GM23248 (cell line): ENCODE measurements around the gene UBE2R2. TPM values are rescaled to one million over a fixed set of nuclear protein-coding genes. Genes with fewer than 3 reads are reported as not detected.
A peak's percentile ranks its signal among the peaks of the same experiment; 100 is the strongest.
"Not testable (repeated sequence)": the region's sequence is repeated elsewhere in the genome, so short reads cannot be mapped to it uniquely, and the experiment has no call there.

Experiments used
- DNase-seq: peaks from one replicate; pipeline ENCODE4 v3.0.0-alpha.2; 2015
- H2AFZ ChIP-seq: fragments of 200-600 bp; sonication (generic); 2 replicates; pipeline ENCODE4 v1.6.1; 2016; ENCODE audit warnings: antibody characterized with exemption
- H3F3A ChIP-seq: fragments of 200-600 bp; sonication (generic); 2 replicates; pipeline ENCODE4 v1.6.1; 2016; ENCODE audit warnings: mild to moderate bottlenecking, antibody characterized with exemption, mixed run types; ENCODE audit not compliant: insufficient read depth
- H3K27ac ChIP-seq: fragments of 200-600 bp; sonication (generic); 2 replicates; pipeline ENCODE4 v1.5.1; 2016; ENCODE audit warnings: mild to moderate bottlenecking
- H3K27me3 ChIP-seq: fragments of 200-600 bp; sonication (generic); replicated peaks from 2 replicates; pipeline ENCODE4 v1.6.1; 2016; ENCODE audit warnings: mild to moderate bottlenecking; ENCODE audit not compliant: insufficient read depth
- H3K36me3 ChIP-seq: fragments of 200-600 bp; sonication (generic); 2 replicates; pipeline ENCODE4 v1.6.1; 2016; ENCODE audit warnings: low read depth, mild to moderate bottlenecking
- H3K4me1 ChIP-seq: fragments of 200-600 bp; sonication (generic); 2 replicates; pipeline ENCODE4 v1.6.1; 2016; ENCODE audit warnings: mild to moderate bottlenecking; ENCODE audit not compliant: insufficient read depth
- H3K4me2 ChIP-seq: fragments of 200-600 bp; sonication (generic); one replicate; pipeline ENCODE4 v1.6.1; 2016; ENCODE audit warnings: mild to moderate bottlenecking; ENCODE audit not compliant: unreplicated experiment
- H3K4me3 ChIP-seq: fragments of 200-600 bp; sonication (generic); 2 replicates; pipeline ENCODE4 v1.5.1; 2016; ENCODE audit warnings: mild to moderate bottlenecking
- H3K79me2 ChIP-seq: fragments of 200-600 bp; sonication (generic); 2 replicates; pipeline ENCODE4 v1.6.1; 2016; ENCODE audit warnings: mild to moderate bottlenecking; ENCODE audit not compliant: insufficient read depth
- H3K9ac ChIP-seq: fragments of 200-600 bp; sonication (generic); 2 replicates; pipeline ENCODE4 v1.6.1; 2016; ENCODE audit warnings: mild to moderate bottlenecking
- H3K9me2 ChIP-seq: fragments of 200-600 bp; sonication (generic); 2 replicates; pipeline ENCODE4 v1.6.1; 2016; ENCODE audit warnings: mixed run types, mild to moderate bottlenecking, moderate library complexity; ENCODE audit not compliant: insufficient read depth
- H3K9me3 ChIP-seq: fragments of 200-600 bp; sonication (generic); one replicate; pipeline ENCODE4 v1.6.1; 2017; ENCODE audit warnings: low read depth
- H4K20me1 ChIP-seq: fragments of 200-600 bp; sonication (generic); 2 replicates; pipeline ENCODE4 v1.6.0; 2016; ENCODE audit not compliant: insufficient read depth
- EZH2 ChIP-seq: fragments of 200-600 bp; sonication (generic); IDR thresholded peaks from 2 replicates; pipeline ENCODE4 v1.6.1; 2018; ENCODE audit warnings: antibody characterized with exemption, mild to moderate bottlenecking; ENCODE audit not compliant: insufficient read depth, poor library complexity, severe bottlenecking
- EZH2phosphoT487 ChIP-seq: fragments of 200-600 bp; sonication (generic); IDR thresholded peaks from 2 replicates; pipeline ENCODE4 v1.6.1; 2018; ENCODE audit warnings: antibody characterized with exemption, moderate library complexity, mild to moderate bottlenecking, low read depth; ENCODE audit not compliant: insufficient read depth
- WGBS, 2 experiments: methylation state at CpG; one replicate each; pipeline ENCODE4 v1.1.6; 2015 to 2017; ENCODE audit warnings: low lambda C conversion rate in 2 of 2, low coverage in 1 of 2; ENCODE audit errors: missing lambda C conversion rate in 2 of 2; 5-methylcytosine and 5-hydroxymethylcytosine counted together
- in situ Hi-C: fragments of 300-500 bp; cut with MboI; formaldehyde crosslinking; loops from 2 replicates; pipeline ENCODE4 v1.15.0; 2020
- polyA plus RNA-seq: library from polyadenylated mRNA; unstranded; fragments of >200 nt; fragmentation: Nextera tagmentation; extraction: Ambion mirVana; gene quantifications from 2 replicates; pipeline ENCODE4 v1.2.1, GENCODE V29; 2016
- total RNA-seq: library from RNA; depleted of rRNA; stranded (reverse); fragments of >200 nt; shearing (Covaris generic); gene quantifications from 2 replicates; pipeline ENCODE4 v1.2.3, GENCODE V29; 2014

UBE2R2 gene
- total and polyA plus RNA-seq, 2 experiments from 2014 or later: 16.0 to 18.9 TPM

- H3K36me3 ChIP-seq, in situ Hi-C loops, H3K9ac ChIP-seq, DNase-seq, H4K20me1 ChIP-seq, H3K9me3 ChIP-seq, H3K27ac ChIP-seq, H3K4me2 ChIP-seq, H3K27me3 ChIP-seq, H3K9me2 ChIP-seq, H3F3A ChIP-seq, H3K4me1 ChIP-seq, H3K79me2 ChIP-seq, H2AFZ ChIP-seq, H3K4me3 ChIP-seq: not testable (repeated sequence)
- 93 to 100% methylated on average over 1 of the region's 1 CpG for WGBS, 2 experiments
These were observed 8.0 kb upstream of the UBE2R2 start for GRCh38 chr9:33808979-33809322.

DNA sequence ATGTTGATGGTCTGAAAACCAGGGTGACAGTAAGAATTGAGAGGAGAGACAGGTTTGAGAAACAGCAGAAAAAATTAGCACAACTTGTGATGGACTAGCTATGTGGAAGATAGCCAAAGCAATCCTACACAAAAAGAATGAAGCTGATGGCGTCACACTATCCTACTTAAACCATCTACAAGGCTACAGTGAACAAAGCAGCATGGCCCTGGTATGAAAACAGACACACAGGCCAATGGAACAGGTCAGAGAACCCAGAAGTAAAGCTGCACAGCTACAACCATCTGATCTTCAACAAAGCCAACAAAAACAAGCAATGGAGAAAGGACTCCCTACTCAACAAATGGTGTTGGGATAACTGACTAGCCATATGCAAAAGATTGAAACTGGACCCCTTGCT is 7.5 kb upstream of the UBE2R2 start:
- in situ Hi-C loops: no loop called here
- peaks cover 14% of the 10 kb centered on the region for H3F3A ChIP-seq
- WGBS, 2 experiments: 93 to 100% methylated on average over 1 of the region's 1 CpG

GRCh38 chr9:33813712-33814641 is 3.0 kb upstream of the UBE2R2 start:
- H3K4me1 ChIP-seq: peaks cover 22% of the 10 kb centered on the region
- peak overlapping the region; percentile 23; the same call in 1 of the 2 replicates for H2AFZ ChIP-seq
- DNase-seq: peak; percentile 92
- peak overlapping the region; percentile 69 for H3K4me2 ChIP-seq
- in situ Hi-C loops: no loop called here
- no peaks in the 10 kb centered on the region for H4K20me1 ChIP-seq
- 19 to 23% methylated on average over 8 of the region's 8 CpGs for WGBS, 2 experiments
- no peaks in the 10 kb centered on the region for H3K9me2 ChIP-seq
- peak overlapping the region; percentile 56 for H3K9ac ChIP-seq
- peaks cover 8% of the 10 kb centered on the region for H3K79me2 ChIP-seq
- no peaks in the 10 kb centered on the region for H3K27me3 ChIP-seq
- no peaks in the 10 kb centered on the region for H3K9me3 ChIP-seq
- peak overlapping the region; percentile 14; the same call in 1 of the 2 replicates for H3K4me3 ChIP-seq
- no peaks in the 10 kb centered on the region for H3K36me3 ChIP-seq
- TF ChIP-seq EZH2 (no peak), EZH2phosphoT487 (0 out of 2 replicates have a peak, but pooled peaks have one; percentile 58)
- peaks cover 40% of the 10 kb centered on the region for H3F3A ChIP-seq
- peak overlapping the region; percentile 95 for H3K27ac ChIP-seq

More for the DNA sequence above, 7.5 kb upstream of the UBE2R2 start:
- Histone ChIP-seq H3K9me3 (no peaks in the 10 kb centered on the region), H3K27ac (no peak overlapping the region), H3K4me1 (peaks cover 14% of the 10 kb centered on the region), H4K20me1 (no peaks in the 10 kb centered on the region), H2AFZ (no peak overlapping the region), H3K27me3 (no peaks in the 10 kb centered on the region), H3K9me2 (no peaks in the 10 kb centered on the region), H3K36me3 (no peaks in the 10 kb centered on the region), H3K4me2 (no peak overlapping the region), H3K9ac (no peak overlapping the region), H3K79me2 (no peaks in the 10 kb centered on the region), H3K4me3 (no peak overlapping the region)
- TF ChIP-seq EZH2phosphoT487 (no peak), EZH2 (no peak)
- DNase-seq: no peak

DNA sequence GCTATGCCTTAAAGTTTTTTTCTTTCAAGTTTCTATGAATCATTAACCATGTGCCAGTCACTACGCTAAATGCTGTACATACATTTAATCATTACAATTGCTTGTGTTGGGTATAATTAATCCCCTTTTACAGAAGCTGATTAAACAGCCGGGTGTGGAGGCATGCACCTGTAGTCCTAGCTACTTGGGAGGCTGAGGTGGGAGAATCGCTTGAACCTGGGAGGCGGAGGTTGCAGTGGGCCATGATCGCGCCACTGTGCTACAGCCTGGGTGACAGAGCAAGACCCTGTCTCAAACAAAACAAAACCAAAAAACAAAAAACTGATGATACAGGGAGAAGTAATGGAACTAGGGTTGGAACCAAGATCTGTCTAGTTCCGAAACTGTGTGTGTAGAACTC is 1.2 kb upstream of the UBE2R2 start:
- no peak for TF ChIP-seq EZH2
- no peak for TF ChIP-seq EZH2phosphoT487
- 96 to 99% methylated on average over 7 of the region's 7 CpGs for WGBS, 2 experiments
- Histone ChIP-seq H3K27me3 (no peaks in the 10 kb centered on the region), H3K9me2 (no peaks in the 10 kb centered on the region), H3K9ac (peak overlapping the region; percentile 99), H3F3A (peaks cover 54% of the 10 kb centered on the region), H3K4me2 (peak overlapping the region; percentile 75), H4K20me1 (peaks cover under 1% of the 10 kb centered on the region; the same call in 1 of the 2 replicates), H3K36me3 (no peaks in the 10 kb centered on the region), H3K4me1 (peaks cover 38% of the 10 kb centered on the region), H3K79me2 (peaks cover 26% of the 10 kb centered on the region), H3K4me3 (no peak overlapping the region), H3K9me3 (no peaks in the 10 kb centered on the region), H2AFZ (no peak overlapping the region), H3K27ac (peak overlapping the region; percentile 95)
- DNase-seq: no peak
- in situ Hi-C loops: no loop called here
